ENCODE results near the gene MAPT.

DNA sequence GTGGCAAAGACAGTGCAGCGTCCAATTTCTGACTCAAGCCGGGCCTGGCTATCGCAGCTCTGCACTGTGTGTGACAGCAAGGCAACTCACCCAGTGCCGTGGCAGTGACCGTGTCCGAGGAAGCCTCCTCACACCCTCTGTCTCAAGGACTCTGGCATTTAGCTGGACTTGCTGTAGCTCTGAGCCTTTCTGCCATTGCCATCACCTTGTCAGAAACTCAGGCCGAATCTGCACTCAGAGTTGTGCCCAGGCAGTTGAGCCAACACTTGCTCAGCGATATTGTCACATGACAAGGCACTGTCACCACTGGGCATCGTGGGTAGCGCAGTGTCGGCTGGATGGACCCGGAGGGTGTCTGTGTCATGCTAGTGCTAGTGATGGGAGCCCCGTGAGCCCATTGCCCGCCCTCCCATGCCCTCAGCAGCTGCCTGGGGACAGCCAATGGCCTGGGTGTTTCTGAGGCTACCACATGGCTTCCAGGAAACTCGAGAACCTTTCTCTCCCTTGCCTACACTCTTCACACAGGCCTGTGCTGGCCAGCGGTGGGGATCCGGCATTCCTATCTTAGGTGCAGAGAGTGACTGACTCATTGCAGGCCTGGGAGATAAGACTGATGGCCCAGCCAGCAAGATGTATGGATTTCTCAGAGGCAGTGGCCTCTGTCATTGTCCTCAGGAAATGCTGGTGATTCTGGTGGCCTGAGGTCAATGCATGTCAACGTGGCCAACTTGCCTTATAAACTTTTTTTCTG lies 82.6 kb downstream of the MAPT start:
- TF ChIP-seq, protein P1, sequence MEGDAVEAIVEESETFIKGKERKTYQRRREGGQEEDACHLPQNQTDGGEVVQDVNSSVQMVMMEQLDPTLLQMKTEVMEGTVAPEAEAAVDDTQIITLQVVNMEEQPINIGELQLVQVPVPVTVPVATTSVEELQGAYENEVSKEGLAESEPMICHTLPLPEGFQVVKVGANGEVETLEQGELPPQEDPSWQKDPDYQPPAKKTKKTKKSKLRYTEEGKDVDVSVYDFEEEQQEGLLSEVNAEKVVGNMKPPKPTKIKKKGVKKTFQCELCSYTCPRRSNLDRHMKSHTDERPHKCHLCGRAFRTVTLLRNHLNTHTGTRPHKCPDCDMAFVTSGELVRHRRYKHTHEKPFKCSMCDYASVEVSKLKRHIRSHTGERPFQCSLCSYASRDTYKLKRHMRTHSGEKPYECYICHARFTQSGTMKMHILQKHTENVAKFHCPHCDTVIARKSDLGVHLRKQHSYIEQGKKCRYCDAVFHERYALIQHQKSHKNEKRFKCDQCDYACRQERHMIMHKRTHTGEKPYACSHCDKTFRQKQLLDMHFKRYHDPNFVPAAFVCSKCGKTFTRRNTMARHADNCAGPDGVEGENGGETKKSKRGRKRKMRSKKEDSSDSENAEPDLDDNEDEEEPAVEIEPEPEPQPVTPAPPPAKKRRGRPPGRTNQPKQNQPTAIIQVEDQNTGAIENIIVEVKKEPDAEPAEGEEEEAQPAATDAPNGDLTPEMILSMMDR (conservative IDR thresholded peaks at IDR 0.05; ENCODE audit: low read depth, low read length), result no peak
- no peak for TF ChIP-seq EZH2 (IDR thresholded peaks at IDR 0.05; ENCODE audit: low read length, unreplicated experiment)

Measured in PC-3 (cell line).